A549 (cell line): ENCODE results near the gene OR8G1. TPM values are rescaled to one million over a fixed set of nuclear protein-coding genes. Genes with fewer than 3 reads are reported as not detected.

Experiments used
- ATAC-seq, 2 experiments: fragments of 200-7000 bp in 1 of 2; fragments of >200 bp in 1 of 2; cut with Nextera tagmentation in 1 of 2; cut with Tn5 transposase in 1 of 2; 3 replicates each; pipeline versions ENCODE4 v1.8.0 to v1.9.1; 2018 to 2020; ENCODE audit warnings: mild to moderate bottlenecking in 1 of 2, moderate library complexity in 1 of 2
- CTCF ChIA-PET: fragments of 300-600 bp; sonication (Branson Sonifier 250); formaldehyde crosslinking; extraction: SDS; loops from one replicate; lab custom pipeline; 2021; ENCODE audit warnings: antibody characterized with exemption, inconsistent platforms; lab: Yijun Ruan, JAX
- POLR2A ChIA-PET: fragments of 350-600 bp; formaldehyde crosslinking; extraction: SDS; loops from one replicate; lab custom pipeline; 2021; ENCODE audit warnings: antibody characterized with exemption, inconsistent platforms; lab: Yijun Ruan, JAX
- DNase-seq, 2 experiments: peaks; one replicate each; pipeline versions ENCODE4 v3.0.0 to v3.0.0-alpha.2; 2011 to 2016; ENCODE audit warnings: low read depth in 1 of 2, low spot score in 1 of 2
- FAIRE-seq: peaks from 2 replicates; lab custom pipeline; 2011; peaks lifted over from hg19 to GRCh38; lab: Jason Lieb, UNC
- H3K27ac ChIP-seq, 2 experiments: fragments of >200 bp; sonication (Bioruptor Twin); formaldehyde crosslinking; 3 replicates each; pipeline ENCODE4 v1.5.1; 2016 to 2017
- H3K4me1 ChIP-seq: fragments of >200 bp; sonication (Bioruptor Twin); formaldehyde crosslinking; 3 replicates; pipeline ENCODE4 v1.6.1; 2016
- H3K4me2 ChIP-seq: fragments of >200 bp; sonication (Bioruptor Twin); formaldehyde crosslinking; 3 replicates; pipeline ENCODE4 v1.6.1; 2016
- H3K4me3 ChIP-seq: fragments of >200 bp; sonication (Bioruptor Twin); formaldehyde crosslinking; 3 replicates; pipeline ENCODE4 v1.5.1; 2016
- H3K9me3 ChIP-seq: fragments of >200 bp; sonication (Bioruptor Twin); formaldehyde crosslinking; 3 replicates; pipeline ENCODE4 v1.6.1; 2016
- BCL3 ChIP-seq: fragments of >200 bp; sonication (Bioruptor Twin); formaldehyde crosslinking; IDR thresholded peaks from 3 replicates; pipeline ENCODE4 v1.6.1; 2016
- CBX2 ChIP-seq: fragments of 200-600 bp; sonication (generic); IDR thresholded peaks from 2 replicates; pipeline ENCODE4 v1.6.1; 2016; ENCODE audit warnings: low read depth, mild to moderate bottlenecking, borderline replicate concordance
- CEBPB ChIP-seq, 2 experiments: fragments of >200 bp in 1 of 2; sonication (Bioruptor Twin) in 1 of 2; formaldehyde crosslinking in 1 of 2; IDR thresholded peaks; 2 replicates each; pipeline ENCODE4 v1.6.1; 2012 to 2016
- E2F6 ChIP-seq: IDR thresholded peaks from 2 replicates; pipeline ENCODE4 v1.6.1; 2012; ENCODE audit warnings: low read depth, borderline replicate concordance
- EHMT2 ChIP-seq: fragments of 200-600 bp; sonication (generic); IDR thresholded peaks from 2 replicates; pipeline ENCODE4 v1.6.1; 2016; ENCODE audit warnings: antibody characterized with exemption, low read depth, mild to moderate bottlenecking, moderate library complexity
- EP300 ChIP-seq, 2 experiments: fragments of >200 bp; sonication (Bioruptor Twin); formaldehyde crosslinking; IDR thresholded peaks; 2 replicates in 1 of 2; 3 replicates in 1 of 2; pipeline ENCODE4 v1.6.1; 2016 to 2017
- FOSB ChIP-seq: fragments of 250-450 bp; sonication (Bioruptor Pico); IDR thresholded peaks from 2 replicates; pipeline ENCODE4 v1.5.0; 2020; ENCODE audit warnings: mild to moderate bottlenecking, moderate library complexity
- FOSL2 ChIP-seq, 2 experiments: fragments of 450-650 bp in 1 of 2; fragments of >200 bp in 1 of 2; sonication (Bioruptor Twin) in 1 of 2; formaldehyde crosslinking; IDR thresholded peaks; 2 replicates each; pipeline versions ENCODE4 v1.5.0 to v1.6.1; 2016 to 2020; ENCODE audit warnings: mild to moderate bottlenecking in 1 of 2, moderate library complexity in 1 of 2
- GATA3 ChIP-seq: IDR thresholded peaks from 2 replicates; pipeline ENCODE4 v1.6.1; 2012; ENCODE audit warnings: borderline replicate concordance
- HDAC2 ChIP-seq: fragments of 200-600 bp; sonication (generic); IDR thresholded peaks from 2 replicates; pipeline ENCODE4 v1.6.1; 2016
- HEYL ChIP-seq: fragments of 250-450 bp; sonication (Bioruptor Pico); IDR thresholded peaks from 2 replicates; pipeline ENCODE4 v1.8.0; 2021; ENCODE audit warnings: mild to moderate bottlenecking, moderate library complexity
- MAZ ChIP-seq: fragments of 150-350 bp; IDR thresholded peaks from 2 replicates; pipeline ENCODE4 v1.6.1; 2014; ENCODE audit warnings: antibody characterized with exemption, low read depth, low read length, borderline replicate concordance
- NPAS2 ChIP-seq: fragments of 250-450 bp; sonication (Bioruptor Pico); IDR thresholded peaks from 2 replicates; pipeline ENCODE4 v1.8.0; 2022; ENCODE audit warnings: mild to moderate bottlenecking, moderate library complexity, borderline replicate concordance
- RCOR1 ChIP-seq: fragments of 150-350 bp; IDR thresholded peaks from 2 replicates; pipeline ENCODE4 v1.6.1; 2014; ENCODE audit warnings: antibody characterized with exemption, low read length, low read depth
- TFCP2L1 ChIP-seq: fragments of 250-450 bp; sonication (Bioruptor Pico); IDR thresholded peaks from 2 replicates; pipeline ENCODE4 v1.5.0; 2021; ENCODE audit warnings: mild to moderate bottlenecking
- USF2 ChIP-seq: fragments of 450-650 bp; IDR thresholded peaks from 2 replicates; pipeline ENCODE4 v1.6.1; 2014; ENCODE audit warnings: antibody characterized with exemption
- ZC3H11A ChIP-seq: fragments of 450-650 bp; IDR thresholded peaks from 2 replicates; pipeline ENCODE4 v1.6.1; 2014; ENCODE audit warnings: antibody characterized with exemption, mild to moderate bottlenecking
- ZNF302 ChIP-seq: fragments of 250-450 bp; sonication (Bioruptor Pico); IDR thresholded peaks from 2 replicates; pipeline ENCODE4 v1.9.0; 2021; ENCODE audit warnings: inconsistent platforms, mild to moderate bottlenecking, moderate library complexity
- ZSCAN20 ChIP-seq: fragments of 250-450 bp; sonication (Bioruptor Pico); IDR thresholded peaks from 2 replicates; pipeline ENCODE4 v1.8.0; 2022; ENCODE audit warnings: mild to moderate bottlenecking, moderate library complexity
- WGBS: methylation state at CpG from one replicate; pipeline ENCODE4 v1.1.6; 2017; ENCODE audit errors: missing lambda C conversion rate; 5-methylcytosine and 5-hydroxymethylcytosine counted together
- polyA plus RNA-seq, 4 experiments: library from polyadenylated mRNA; depleted of rRNA in 3 of 4; stranded (reverse); fragments of >200 nt; fragmentation: RNase III in 1 of 4; extraction: RNeasy Plus Mini Kit Qiagen cat#74134 plus additional on column Dnase treatment in 1 of 4; gene quantifications; 2 replicates in 3 of 4; 3 replicates in 1 of 4; pipeline ENCODE4 v1.2.3, GENCODE V29; 2011 to 2017

OR8G1 gene
- polyA plus RNA-seq, 2 of the 4 experiments (the other 2 are of a cell fraction): not detected

GRCh38 chr11:124198897-124199296, 42.0 kb upstream of the OR8G1 start (continued):
- no peak for TF ChIP-seq ZC3H11A
- TF ChIP-seq GATA3: no peak

- CTCF ChIA-PET: no interaction called here
- no peaks in the 10 kb centered on the region for H3K9me3 ChIP-seq
- DNase-seq: peak in 1 of 2 experiments; percentile 25
Measured at GRCh38 chr11:124199702-124200101, 41.2 kb upstream of the OR8G1 start.

GRCh38 chr11:124200671-124201070, 40.2 kb upstream of the OR8G1 start:
- POLR2A ChIA-PET: no interaction called here
- TF ChIP-seq CEBPB (IDR thresholded peaks at IDR 0.05) (no peak), NPAS2 (CRISPR knock-in tag) (no peak), HEYL (CRISPR knock-in tag) (no peak), E2F6 (no peak), TFCP2L1 (CRISPR knock-in tag) (no peak), EHMT2 (no peak), ZSCAN20 (CRISPR knock-in tag) (no peak), ZNF302 (CRISPR knock-in tag) (no peak), FOSL2 (IDR thresholded peaks at IDR 0.05) (no peak), FOSL2 (CRISPR knock-in tag; IDR thresholded peaks at IDR 0.05) (no peak)
- TF ChIP-seq, all 56 proteins: peak for 0

More at GRCh38 chr11:124199702-124200101, 41.2 kb upstream of the OR8G1 start:
- Histone ChIP-seq H3K4me3 (no peak overlapping the region), H3K27ac (no peak overlapping the region), H3K4me2 (no peak overlapping the region), H3K4me1 (no peaks in the 10 kb centered on the region)
- ATAC-seq (no peak; a peak in 1 of 6 replicates), FAIRE-seq (no peak)
- TF ChIP-seq FOSL2 (IDR thresholded peaks at IDR 0.05) (no peak), FOSL2 (CRISPR knock-in tag; IDR thresholded peaks at IDR 0.05) (peak; percentile 65), EP300 (IDR thresholded peaks at IDR 0.05) (no peak)
- WGBS: 6% methylated on average over 1 of the region's 1 CpG
- POLR2A ChIA-PET: no interaction called here

GRCh38 chr11:124202951-124203350, 37.9 kb upstream of the OR8G1 start:
- FAIRE-seq (no peak), DNase-seq (no peak), ATAC-seq (no peak)
- CTCF ChIA-PET: no interaction called here
- POLR2A ChIA-PET: no interaction called here
- Histone ChIP-seq H3K4me1 (no peaks in the 10 kb centered on the region), H3K27ac (no peak overlapping the region), H3K4me2 (no peak overlapping the region), H3K4me3 (no peak overlapping the region), H3K9me3 (no peaks in the 10 kb centered on the region)
- WGBS: 8% methylated on average over 3 of the region's 3 CpGs
- TF ChIP-seq BCL3 (no peak), USF2 (no peak), CBX2 (no peak), MAZ (no peak), HDAC2 (no peak), RCOR1 (no peak), HEYL (CRISPR knock-in tag) (no peak), FOSB (CRISPR knock-in tag) (no peak)

More at GRCh38 chr11:124200671-124201070, 40.2 kb upstream of the OR8G1 start:
- H3K4me1 ChIP-seq: no peaks in the 10 kb centered on the region
- DNase-seq: no peak
- H3K27ac ChIP-seq: no peak overlapping the region
- no peak overlapping the region for H3K4me3 ChIP-seq
- no peak overlapping the region for H3K4me2 ChIP-seq
- H3K9me3 ChIP-seq: no peaks in the 10 kb centered on the region
- CTCF ChIA-PET: no interaction called here
- ATAC-seq: no peak
- no peak for FAIRE-seq
- 81% methylated on average over 16 of the region's 16 CpGs for WGBS
